Astrocyte (in vitro differentiated cells and primary cell): ENCODE measurements around the gene PTPRF. TPM values are rescaled to one million over a fixed set of nuclear protein-coding genes. Genes with fewer than 3 reads are reported as not detected.

Source experiments
- DNase-seq: peaks from one replicate; pipeline ENCODE4 v3.0.0-alpha.2; 2010; ENCODE audit warnings: low read depth
- FAIRE-seq: peaks from 2 replicates; lab custom pipeline; 2011; peaks lifted over from hg19 to GRCh38; lab: Jason Lieb, UNC
- H2AFZ ChIP-seq: 2 replicates; pipeline ENCODE4 v1.6.0; 2012; ENCODE audit warnings: low read depth, low read length, inconsistent platforms
- H3K27ac ChIP-seq: 2 replicates; pipeline ENCODE4 v1.5.1; 2011; ENCODE audit warnings: low read depth, low read length, inconsistent platforms
- H3K27me3 ChIP-seq: 2 replicates; pipeline ENCODE4 v1.6.0; 2011; ENCODE audit warnings: low read length, inconsistent platforms; ENCODE audit not compliant: insufficient read depth
- H3K36me3 ChIP-seq: 2 replicates; pipeline ENCODE4 v1.5.1; 2011; ENCODE audit warnings: low read length, inconsistent platforms; ENCODE audit not compliant: insufficient read depth
- H3K4me1 ChIP-seq: 2 replicates; pipeline ENCODE4 v1.5.1; 2011; ENCODE audit warnings: low read length, inconsistent platforms; ENCODE audit not compliant: insufficient read depth
- H3K4me2 ChIP-seq: 2 replicates; pipeline ENCODE4 v1.6.0; 2012; ENCODE audit warnings: low read length, inconsistent platforms
- H3K4me3 ChIP-seq: 2 replicates; pipeline ENCODE4 v1.5.1; 2011; ENCODE audit warnings: low read depth, mild to moderate bottlenecking, low read length, inconsistent platforms; ENCODE audit not compliant: insufficient read depth
- H3K79me2 ChIP-seq: 2 replicates; pipeline ENCODE4 v1.6.0; 2012; ENCODE audit warnings: mild to moderate bottlenecking, low read length, inconsistent platforms; ENCODE audit not compliant: insufficient read depth
- H3K9ac ChIP-seq: 2 replicates; pipeline ENCODE4 v1.6.0; 2012; ENCODE audit warnings: mild to moderate bottlenecking, low read length, inconsistent platforms
- H3K9me3 ChIP-seq: 2 replicates; pipeline ENCODE4 v1.5.1; 2012; ENCODE audit warnings: low read depth, mild to moderate bottlenecking, low read length, inconsistent platforms; ENCODE audit not compliant: insufficient read depth
- H4K20me1 ChIP-seq: 2 replicates; pipeline ENCODE4 v1.6.0; 2012; ENCODE audit warnings: low read length, inconsistent platforms; ENCODE audit not compliant: insufficient read depth
- H3K27ac Mint-ChIP-seq: one replicate; pipeline ENCODE4 v1.8.0; 2021; ENCODE audit warnings: mild to moderate bottlenecking, mixed read lengths; ENCODE audit not compliant: unreplicated experiment
- H3K27me3 Mint-ChIP-seq: one replicate; pipeline ENCODE4 v1.8.0; 2021; ENCODE audit warnings: low read depth, mixed read lengths; ENCODE audit not compliant: unreplicated experiment
- H3K36me3 Mint-ChIP-seq: one replicate; pipeline ENCODE4 v1.8.0; 2021; ENCODE audit warnings: low read depth, mixed read lengths; ENCODE audit not compliant: unreplicated experiment
- H3K4me1 Mint-ChIP-seq: one replicate; pipeline ENCODE4 v1.8.0; 2021; ENCODE audit warnings: low read depth, mixed read lengths; ENCODE audit not compliant: unreplicated experiment
- H3K4me3 Mint-ChIP-seq: one replicate; pipeline ENCODE4 v1.8.0; 2021; ENCODE audit warnings: mild to moderate bottlenecking, moderate library complexity, mixed read lengths; ENCODE audit not compliant: unreplicated experiment
- H3K9me3 Mint-ChIP-seq: one replicate; pipeline ENCODE4 v1.8.0; 2021; ENCODE audit warnings: mild to moderate bottlenecking, mixed read lengths; ENCODE audit not compliant: unreplicated experiment
- EZH2 ChIP-seq: IDR thresholded peaks from 2 replicates; pipeline ENCODE4 v1.6.1; 2012; ENCODE audit warnings: mild to moderate bottlenecking, low read length, inconsistent platforms; ENCODE audit not compliant: insufficient read depth
- total RNA-seq: library from RNA; stranded (reverse); gene quantifications from 2 replicates; pipeline ENCODE4 v1.2.1, GENCODE V29; 2021
- TF ChIP-seq, protein P1 (sequence below): IDR thresholded peaks from 2 replicates; pipeline ENCODE4 v1.5.1; 2011; ENCODE audit warnings: low read depth, mild to moderate bottlenecking, inconsistent platforms, low read length, moderate library complexity; ENCODE audit not compliant: insufficient read depth

PTPRF gene
- total RNA-seq, 1 donor from 2014 or later: 275 TPM

DNA sequence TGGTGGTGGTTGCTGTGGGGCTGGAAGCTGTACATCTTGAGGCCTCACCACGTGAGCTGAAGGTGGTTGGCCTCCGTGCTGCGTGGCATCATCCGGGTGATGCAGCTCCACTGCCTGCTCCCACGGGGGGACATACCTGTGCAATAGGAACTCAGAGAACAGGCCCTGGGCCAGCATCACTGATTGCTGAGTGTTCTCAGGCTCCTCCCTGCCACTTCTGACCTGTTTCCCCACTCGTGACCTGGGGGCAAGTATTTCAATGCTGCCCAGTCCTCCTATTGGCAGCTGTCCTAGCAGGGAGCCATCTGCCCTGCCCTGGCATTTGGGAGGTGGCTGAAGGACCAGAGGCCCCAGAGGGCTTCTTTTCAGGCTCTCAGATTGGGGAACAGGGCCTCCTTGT lies 26.1 kb downstream of the PTPRF start:
- no peak overlapping the region for H3K4me3 ChIP-seq
- DNase-seq: no peak
- peaks cover 8% of the 10 kb centered on the region for H3K36me3 ChIP-seq
- H3K4me1 ChIP-seq: peaks cover 15% of the 10 kb centered on the region
- peaks cover 2% of the 10 kb centered on the region for H3K9me3 Mint-ChIP-seq
- no peak overlapping the region for H3K27ac Mint-ChIP-seq
- no peak overlapping the region for H2AFZ ChIP-seq
- peaks cover 33% of the 10 kb centered on the region for H3K36me3 Mint-ChIP-seq
- no peaks in the 10 kb centered on the region for H3K27me3 Mint-ChIP-seq
- H3K4me1 Mint-ChIP-seq: peaks cover 10% of the 10 kb centered on the region
- peaks cover 17% of the 10 kb centered on the region for H3K79me2 ChIP-seq
- H4K20me1 ChIP-seq: peaks cover 55% of the 10 kb centered on the region
- no peak for FAIRE-seq
- no peak overlapping the region for H3K27ac ChIP-seq
- H3K9me3 ChIP-seq: no peaks in the 10 kb centered on the region
- TF ChIP-seq EZH2: no peak
- TF ChIP-seq, protein P1, sequence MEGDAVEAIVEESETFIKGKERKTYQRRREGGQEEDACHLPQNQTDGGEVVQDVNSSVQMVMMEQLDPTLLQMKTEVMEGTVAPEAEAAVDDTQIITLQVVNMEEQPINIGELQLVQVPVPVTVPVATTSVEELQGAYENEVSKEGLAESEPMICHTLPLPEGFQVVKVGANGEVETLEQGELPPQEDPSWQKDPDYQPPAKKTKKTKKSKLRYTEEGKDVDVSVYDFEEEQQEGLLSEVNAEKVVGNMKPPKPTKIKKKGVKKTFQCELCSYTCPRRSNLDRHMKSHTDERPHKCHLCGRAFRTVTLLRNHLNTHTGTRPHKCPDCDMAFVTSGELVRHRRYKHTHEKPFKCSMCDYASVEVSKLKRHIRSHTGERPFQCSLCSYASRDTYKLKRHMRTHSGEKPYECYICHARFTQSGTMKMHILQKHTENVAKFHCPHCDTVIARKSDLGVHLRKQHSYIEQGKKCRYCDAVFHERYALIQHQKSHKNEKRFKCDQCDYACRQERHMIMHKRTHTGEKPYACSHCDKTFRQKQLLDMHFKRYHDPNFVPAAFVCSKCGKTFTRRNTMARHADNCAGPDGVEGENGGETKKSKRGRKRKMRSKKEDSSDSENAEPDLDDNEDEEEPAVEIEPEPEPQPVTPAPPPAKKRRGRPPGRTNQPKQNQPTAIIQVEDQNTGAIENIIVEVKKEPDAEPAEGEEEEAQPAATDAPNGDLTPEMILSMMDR: no peak
- H3K9ac ChIP-seq: no peak overlapping the region
- H3K27me3 ChIP-seq: no peaks in the 10 kb centered on the region
- H3K4me3 Mint-ChIP-seq: no peak overlapping the region
- no peak overlapping the region for H3K4me2 ChIP-seq

GRCh38 chr1:43557744-43558245 lies 27.1 kb downstream of the PTPRF start:
- no peaks in the 10 kb centered on the region for H3K9me3 ChIP-seq
- FAIRE-seq (no peak), DNase-seq (peak; percentile 11)
- no peaks in the 10 kb centered on the region for H3K27me3 Mint-ChIP-seq
- no peaks in the 10 kb centered on the region for H3K27me3 ChIP-seq
- peaks cover 8% of the 10 kb centered on the region for H3K36me3 ChIP-seq
- peaks cover 46% of the 10 kb centered on the region for H4K20me1 ChIP-seq
- H2AFZ ChIP-seq: peak overlapping the region; percentile 66
- H3K4me3 Mint-ChIP-seq: no peak overlapping the region
- H3K36me3 Mint-ChIP-seq: peaks cover 31% of the 10 kb centered on the region
- H3K4me1 Mint-ChIP-seq: peaks cover 10% of the 10 kb centered on the region
- peaks cover 2% of the 10 kb centered on the region for H3K9me3 Mint-ChIP-seq
- no peak overlapping the region for H3K9ac ChIP-seq
- H3K27ac ChIP-seq: peak overlapping the region; percentile 12
- H3K4me3 ChIP-seq: no peak overlapping the region
- H3K4me1 ChIP-seq: peaks cover 15% of the 10 kb centered on the region
- peaks cover 17% of the 10 kb centered on the region for H3K79me2 ChIP-seq
- no peak overlapping the region for H3K27ac Mint-ChIP-seq
- peak overlapping the region; percentile 77 for H3K4me2 ChIP-seq
- TF ChIP-seq, protein P1: no peak
- TF ChIP-seq EZH2: no peak

DNA sequence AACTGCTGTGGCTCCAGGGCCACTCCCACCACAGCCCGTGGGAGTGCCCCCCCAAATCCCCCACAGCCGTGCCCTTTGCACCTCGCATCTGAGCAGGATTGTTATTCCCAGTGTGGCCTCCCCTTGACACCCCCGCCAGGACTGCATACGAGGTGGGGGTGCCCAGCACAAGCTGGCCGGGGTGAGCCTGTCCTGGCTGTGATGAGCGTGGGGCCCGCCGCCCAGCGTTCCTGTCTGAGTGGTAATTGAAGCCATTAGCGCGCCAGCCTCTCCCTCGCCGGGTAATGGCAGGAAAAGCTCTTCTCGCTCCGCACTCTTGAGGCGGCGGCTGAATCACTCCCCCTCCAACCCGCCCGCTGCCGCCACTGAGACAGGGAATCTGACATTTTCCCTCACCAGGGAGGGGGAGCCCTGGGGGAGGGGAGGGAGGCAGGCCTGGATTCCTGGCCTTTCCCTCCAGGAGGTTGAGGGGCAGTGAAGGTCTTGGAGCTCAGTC lies 27.7 kb downstream of the PTPRF start:
- Mint-ChIP-seq H3K27me3 (no peaks in the 10 kb centered on the region), H3K4me3 (no peak overlapping the region), H3K9me3 (peaks cover 2% of the 10 kb centered on the region), H3K4me1 (peaks cover 10% of the 10 kb centered on the region), H3K36me3 (peaks cover 30% of the 10 kb centered on the region), H3K27ac (no peak overlapping the region)
- no peaks in the 10 kb centered on the region for H3K9me3 ChIP-seq
- peak overlapping the region; percentile 66 for H2AFZ ChIP-seq
- no peak overlapping the region for H3K4me3 ChIP-seq
- peaks cover 43% of the 10 kb centered on the region for H4K20me1 ChIP-seq
- peaks cover 17% of the 10 kb centered on the region for H3K79me2 ChIP-seq
- H3K36me3 ChIP-seq: peaks cover 8% of the 10 kb centered on the region
- H3K4me2 ChIP-seq: peak overlapping the region; percentile 77
- H3K9ac ChIP-seq: peak overlapping the region; percentile 43
- no peaks in the 10 kb centered on the region for H3K27me3 ChIP-seq
- peak; percentile 62 for DNase-seq
- H3K27ac ChIP-seq: peak overlapping the region; percentile 12
- FAIRE-seq: no peak
- TF ChIP-seq EZH2: no peak
- TF ChIP-seq, protein P1: no peak
- H3K4me1 ChIP-seq: peaks cover 15% of the 10 kb centered on the region
